D721Med (cell line): Measurements from ENCODE around the gene TRIP11.

Experiments used
- DNase-seq: peaks from one replicate; pipeline ENCODE4 v3.0.0; 2011; ENCODE audit warnings: low spot score; ENCODE audit not compliant: insufficient read length
- FAIRE-seq: peaks from 2 replicates; lab custom pipeline; 2011; peaks lifted over from hg19 to GRCh38; lab: Jason Lieb, UNC
- CTCF ChIP-seq: IDR thresholded peaks from 2 replicates; pipeline ENCODE4 v1.5.1; 2012; ENCODE audit warnings: mild to moderate bottlenecking, control low read depth; ENCODE audit not compliant: insufficient read depth; ENCODE audit errors: missing control alignments

TRIP11 gene

GRCh38 chr14:92041203-92041602 is 1.3 kb upstream of the TRIP11 start:
- FAIRE-seq: no peak

DNA sequence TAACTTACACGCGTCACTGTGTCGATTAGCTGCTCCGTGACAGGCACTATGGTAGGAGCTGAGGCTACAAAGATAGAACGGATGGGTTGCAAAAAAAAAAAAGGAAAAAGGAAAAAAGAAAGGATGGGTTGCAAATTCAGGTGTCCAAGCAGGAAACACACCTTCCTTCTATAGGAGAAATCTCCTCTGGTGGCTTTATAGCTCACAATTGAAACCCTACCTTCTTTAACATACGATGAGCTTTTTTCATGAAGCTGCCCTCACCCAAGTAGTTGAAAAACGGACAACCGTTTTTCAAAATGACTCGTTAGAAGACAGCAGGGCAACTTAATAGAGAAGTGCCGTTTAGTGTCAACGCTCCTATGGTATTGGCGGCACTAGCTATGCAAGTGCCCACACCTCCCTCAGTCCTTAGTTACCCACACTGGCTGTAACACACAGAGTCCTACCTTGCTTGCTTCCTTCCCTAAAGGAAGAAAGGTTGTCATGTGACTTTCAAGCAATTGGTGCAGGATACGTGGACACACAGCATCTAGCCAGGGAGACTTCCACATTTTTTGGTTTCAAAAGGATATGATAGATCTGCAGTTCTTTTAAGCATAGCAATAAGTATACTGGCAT is 682 bp upstream of the TRIP11 start:
- TF ChIP-seq CTCF: no peak
- DNase-seq (no peak), FAIRE-seq (no peak)

More at GRCh38 chr14:92041203-92041602, 1.3 kb upstream of the TRIP11 start:
- no peak for TF ChIP-seq CTCF
- no peak for DNase-seq

DNA sequence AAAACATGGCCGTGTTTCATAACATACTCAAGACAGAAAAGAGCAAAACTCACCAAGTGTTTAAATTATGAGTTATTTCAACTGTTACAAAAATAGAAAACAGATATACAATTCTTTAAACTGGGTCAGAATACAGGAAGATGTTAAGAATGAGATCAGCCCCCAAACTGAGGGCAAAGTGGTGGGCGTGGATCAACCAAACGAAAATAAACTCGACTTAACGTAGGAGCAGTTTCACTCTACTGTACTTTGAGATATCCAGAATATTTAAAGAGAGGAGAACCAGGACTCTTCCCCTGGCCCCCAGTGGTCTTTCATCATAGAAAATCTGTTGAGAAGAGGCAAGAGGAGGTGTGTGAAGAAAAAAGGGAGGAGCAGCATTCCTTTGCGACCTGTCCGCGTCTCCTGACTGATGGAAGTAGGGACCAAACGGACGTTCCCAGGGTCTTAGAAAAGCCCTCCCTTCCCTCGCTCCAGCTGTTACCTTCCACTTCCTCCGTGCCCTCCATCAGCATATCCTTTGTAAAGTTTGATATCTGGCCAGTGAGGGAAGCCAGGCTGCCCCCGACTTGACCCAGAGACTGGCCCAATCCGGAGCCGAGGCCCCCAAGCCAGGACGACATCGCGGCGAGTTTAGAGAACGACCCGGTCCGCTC is 668 bp downstream of the TRIP11 start:
- DNase-seq (no peak), FAIRE-seq (no peak)
- no peak for TF ChIP-seq CTCF

GRCh38 chr14:92037989-92038388 is 1.9 kb downstream of the TRIP11 start:
- FAIRE-seq (no peak), DNase-seq (no peak)
- TF ChIP-seq CTCF: no peak

DNA sequence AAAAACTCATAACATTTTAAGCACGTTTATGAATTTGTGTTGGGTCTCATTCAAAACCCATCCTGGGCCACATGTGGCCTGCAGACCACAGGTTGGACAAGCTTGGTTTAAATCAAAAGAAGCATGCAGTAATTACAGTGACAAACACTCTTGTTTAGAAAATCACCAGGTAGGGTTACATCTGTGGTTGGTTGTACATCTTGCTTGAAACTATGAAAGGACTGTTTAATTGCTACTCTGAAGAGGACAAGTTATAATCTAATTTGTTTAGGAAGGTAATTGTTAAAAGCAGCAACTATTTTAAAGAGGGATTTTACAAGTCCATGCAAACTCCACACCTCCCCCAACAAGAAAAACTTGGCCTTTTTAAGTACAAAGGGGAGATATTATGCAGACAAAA is 4.0 kb downstream of the TRIP11 start:
- TF ChIP-seq CTCF: no peak
- FAIRE-seq (no peak), DNase-seq (no peak)

DNA sequence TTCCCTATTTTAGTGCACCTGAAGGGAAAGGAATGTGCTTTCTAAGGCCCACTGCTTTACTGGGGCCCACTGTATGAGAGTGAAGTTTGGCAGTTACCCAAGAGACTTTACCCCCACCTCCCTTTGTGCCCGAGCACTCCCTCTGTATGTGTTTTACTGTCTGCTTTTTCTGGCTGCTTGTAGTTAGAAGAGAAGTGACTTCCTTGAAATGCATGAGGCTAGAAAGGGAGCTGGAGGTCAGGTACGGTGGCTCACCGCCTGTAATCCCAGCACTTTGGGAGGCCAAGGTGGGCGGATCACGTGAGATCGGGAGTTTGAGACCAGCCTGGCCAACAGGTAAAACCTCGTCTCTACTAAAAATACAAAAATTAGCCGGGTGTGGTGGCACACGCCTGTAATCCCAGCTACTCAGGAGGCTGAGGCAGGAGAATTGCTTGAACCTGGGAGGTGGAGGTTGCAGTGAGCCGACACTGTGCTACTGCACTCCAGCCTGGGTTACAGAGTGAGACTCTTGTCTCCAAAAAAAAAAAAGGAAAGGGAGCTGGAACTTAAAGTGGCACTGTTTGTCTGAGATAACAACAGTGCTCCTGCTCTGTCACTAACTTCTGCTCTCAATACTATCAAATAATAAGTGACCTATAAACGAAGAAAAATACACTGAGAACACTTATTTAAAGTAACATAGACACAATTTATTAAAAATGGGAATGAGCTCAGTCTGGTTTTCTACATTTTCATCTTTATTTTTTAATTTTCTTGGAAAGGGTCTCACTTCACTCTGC is 5.8 kb downstream of the TRIP11 start:
- no peak for FAIRE-seq
- DNase-seq: no peak
- no peak for TF ChIP-seq CTCF
